VCaP (cell line): ENCODE measurements around the gene ORM1.

Experiments used
- H3K27ac ChIP-seq: fragments of 450-650 bp; 2 replicates; pipeline ENCODE4 v1.5.1; 2017
- TF ChIP-seq, protein P1 (sequence below): fragments of 450-650 bp; conservative IDR thresholded peaks from 2 replicates; pipeline ENCODE4 v1.5.1; 2017; ENCODE audit warnings: mild to moderate bottlenecking, moderate library complexity

The ORM1 gene

DNA sequence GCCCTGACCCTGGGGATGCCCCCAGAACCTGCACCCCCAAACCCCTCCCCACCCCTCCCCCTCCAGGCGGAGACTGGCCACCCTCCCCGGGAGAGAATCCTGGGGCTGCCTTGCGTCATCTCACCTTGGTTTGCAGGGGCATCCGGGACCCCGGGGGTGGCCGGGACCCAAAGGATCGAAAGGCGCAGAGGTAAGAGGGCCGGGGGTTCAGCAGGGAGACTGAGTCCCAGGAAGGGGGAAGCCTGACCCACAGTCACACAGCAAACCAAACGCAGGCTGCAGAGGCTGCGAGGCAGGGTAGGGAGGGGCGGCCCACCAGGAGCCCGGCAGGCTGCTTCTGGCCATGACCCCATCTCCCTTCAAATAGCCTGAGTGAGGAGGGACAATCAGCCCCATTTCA is 33.8 kb upstream of the ORM1 start:
- TF ChIP-seq, protein P1, sequence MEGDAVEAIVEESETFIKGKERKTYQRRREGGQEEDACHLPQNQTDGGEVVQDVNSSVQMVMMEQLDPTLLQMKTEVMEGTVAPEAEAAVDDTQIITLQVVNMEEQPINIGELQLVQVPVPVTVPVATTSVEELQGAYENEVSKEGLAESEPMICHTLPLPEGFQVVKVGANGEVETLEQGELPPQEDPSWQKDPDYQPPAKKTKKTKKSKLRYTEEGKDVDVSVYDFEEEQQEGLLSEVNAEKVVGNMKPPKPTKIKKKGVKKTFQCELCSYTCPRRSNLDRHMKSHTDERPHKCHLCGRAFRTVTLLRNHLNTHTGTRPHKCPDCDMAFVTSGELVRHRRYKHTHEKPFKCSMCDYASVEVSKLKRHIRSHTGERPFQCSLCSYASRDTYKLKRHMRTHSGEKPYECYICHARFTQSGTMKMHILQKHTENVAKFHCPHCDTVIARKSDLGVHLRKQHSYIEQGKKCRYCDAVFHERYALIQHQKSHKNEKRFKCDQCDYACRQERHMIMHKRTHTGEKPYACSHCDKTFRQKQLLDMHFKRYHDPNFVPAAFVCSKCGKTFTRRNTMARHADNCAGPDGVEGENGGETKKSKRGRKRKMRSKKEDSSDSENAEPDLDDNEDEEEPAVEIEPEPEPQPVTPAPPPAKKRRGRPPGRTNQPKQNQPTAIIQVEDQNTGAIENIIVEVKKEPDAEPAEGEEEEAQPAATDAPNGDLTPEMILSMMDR = no peak
- H3K27ac ChIP-seq = no peak overlapping the region

DNA sequence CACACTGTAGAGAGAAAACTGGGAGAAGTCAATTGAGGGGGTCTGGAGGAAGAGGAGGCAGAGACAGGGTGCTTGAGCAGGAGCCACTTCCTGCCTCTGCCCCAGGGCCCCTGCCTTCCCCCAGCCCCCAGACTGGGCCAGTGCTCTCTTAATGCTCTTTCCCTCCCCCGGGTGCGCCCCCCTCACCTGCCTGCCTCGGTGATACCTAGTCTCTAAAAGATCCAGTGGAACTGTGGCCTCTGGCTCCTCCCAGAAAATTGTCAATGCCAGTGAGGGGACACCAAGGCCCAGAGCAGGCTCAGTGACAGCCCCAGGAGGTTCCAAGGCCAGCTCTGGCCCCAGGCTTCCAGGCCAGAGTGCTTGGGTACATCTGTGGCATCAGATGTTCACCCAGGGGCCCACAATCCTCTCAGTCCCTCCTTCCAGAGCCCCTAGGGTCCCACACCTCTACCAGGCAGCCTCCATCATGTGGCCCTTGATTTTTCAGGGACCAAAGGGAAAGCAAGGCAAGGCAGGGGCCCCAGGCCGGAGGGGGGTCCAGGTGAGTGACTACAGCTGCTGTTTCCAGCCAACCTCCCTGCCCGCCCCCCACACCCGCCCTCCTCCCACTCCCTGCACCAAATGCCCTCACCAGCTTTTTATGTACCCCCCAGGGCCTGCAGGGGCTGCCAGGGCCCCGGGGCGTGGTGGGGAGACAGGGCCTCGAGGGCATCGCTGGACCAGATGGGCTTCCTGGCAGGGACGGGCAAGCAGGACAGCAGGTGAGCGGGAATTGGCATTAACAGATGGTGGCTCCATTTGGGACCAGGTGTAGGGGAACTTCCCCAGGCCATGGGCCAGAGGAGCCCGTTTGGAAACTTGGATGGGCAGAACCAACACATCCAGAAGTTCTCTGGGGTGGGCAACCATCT is 33.1 kb upstream of the ORM1 start:
- H3K27ac ChIP-seq = no peak overlapping the region
- TF ChIP-seq, protein P1 = no peak

DNA sequence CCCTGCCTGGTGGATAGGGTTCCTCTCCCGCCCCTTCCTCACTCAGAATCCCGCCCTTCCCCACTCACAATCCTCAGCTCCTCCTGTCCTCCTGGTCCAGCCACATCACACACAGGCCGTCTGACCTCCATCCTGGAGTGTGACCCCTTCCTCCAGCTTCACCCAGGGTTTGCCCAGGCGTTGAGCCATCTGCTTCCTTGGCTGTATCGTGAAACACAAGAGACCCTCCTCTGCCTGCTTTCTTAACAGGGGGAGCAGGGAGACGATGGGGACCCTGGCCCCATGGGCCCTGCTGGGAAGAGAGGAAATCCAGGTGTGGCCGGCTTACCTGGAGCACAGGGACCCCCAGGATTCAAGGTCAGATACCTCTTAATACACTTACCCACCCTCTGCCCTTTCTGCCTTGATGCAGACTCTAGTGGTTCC is 32.3 kb upstream of the ORM1 start:
- H3K27ac ChIP-seq = no peak overlapping the region
- TF ChIP-seq, protein P1 = no peak

DNA sequence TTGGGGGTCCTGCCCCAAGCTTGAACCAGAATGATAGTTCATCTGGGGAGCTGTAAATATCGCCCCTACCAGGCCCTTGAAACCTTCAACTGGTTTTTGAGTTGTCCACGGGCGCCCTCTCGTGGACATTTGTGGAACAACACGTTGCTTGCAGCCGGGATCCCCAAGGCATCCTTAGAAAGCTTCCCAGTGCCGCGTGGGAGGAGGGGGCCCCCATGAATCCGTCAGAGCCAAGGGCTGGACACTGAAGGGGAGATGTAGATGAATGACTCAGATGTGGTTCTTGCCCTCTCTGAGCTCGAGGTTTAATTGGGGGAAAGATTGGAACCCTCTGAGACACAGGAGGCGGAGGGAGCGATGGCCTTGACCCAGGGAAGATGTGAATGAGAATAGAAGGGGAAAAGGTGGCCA is 31.8 kb upstream of the ORM1 start:
- H3K27ac ChIP-seq = no peak overlapping the region
- TF ChIP-seq, protein P1 = peak; percentile 93

DNA sequence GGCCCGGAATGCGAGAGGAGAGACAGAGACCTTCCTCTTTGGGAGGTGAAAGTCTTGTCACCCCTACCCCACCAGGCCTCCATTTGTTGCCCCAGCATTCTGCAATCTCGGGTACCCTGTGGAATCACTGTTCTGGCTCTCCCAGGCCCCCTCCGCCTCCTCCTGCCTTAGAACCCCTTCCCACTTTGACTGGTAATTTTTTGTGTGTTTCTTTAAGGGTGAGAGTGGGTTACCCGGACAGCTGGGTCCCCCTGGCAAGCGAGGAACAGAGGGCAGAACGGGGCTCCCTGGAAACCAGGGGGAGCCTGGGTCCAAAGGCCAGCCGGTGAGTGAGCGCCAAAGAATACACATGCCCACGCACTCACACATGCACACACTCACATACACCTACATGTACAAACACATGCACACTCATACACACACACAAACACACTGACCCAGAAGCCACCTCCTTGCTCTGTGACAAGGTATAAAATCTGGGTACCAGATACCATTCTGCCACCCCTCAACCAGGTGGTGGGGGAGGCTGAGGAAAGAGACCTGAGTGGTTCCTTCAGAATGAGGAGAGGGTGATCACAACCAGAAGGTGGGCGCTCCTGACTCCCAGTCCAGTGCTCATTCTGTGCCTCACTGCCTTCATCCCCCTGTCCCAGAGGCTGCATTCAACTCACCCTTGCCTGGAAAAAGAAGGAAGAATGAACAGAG is 30.9 kb upstream of the ORM1 start:
- no peak overlapping the region for H3K27ac ChIP-seq
- TF ChIP-seq, protein P1 = no peak

DNA sequence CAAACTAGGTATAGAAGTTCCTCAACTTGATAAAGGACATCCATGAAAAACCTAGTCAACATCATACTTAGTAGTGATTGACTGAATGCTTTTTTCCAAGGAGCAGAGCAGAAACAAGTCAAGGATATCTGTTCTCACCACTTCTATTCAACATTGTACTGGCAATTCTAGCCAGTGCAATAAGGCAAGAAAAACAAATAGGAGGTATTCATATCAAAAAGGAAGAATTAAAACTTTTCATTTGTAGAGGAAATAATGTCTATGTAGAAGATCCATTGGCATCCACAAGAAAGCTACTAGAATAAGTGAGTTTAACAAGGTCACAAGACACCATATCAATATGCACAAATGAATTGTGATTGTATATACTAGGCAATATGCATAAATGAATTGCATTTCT is 28.2 kb upstream of the ORM1 start:
- TF ChIP-seq, protein P1 = no peak
- no peak overlapping the region for H3K27ac ChIP-seq

DNA sequence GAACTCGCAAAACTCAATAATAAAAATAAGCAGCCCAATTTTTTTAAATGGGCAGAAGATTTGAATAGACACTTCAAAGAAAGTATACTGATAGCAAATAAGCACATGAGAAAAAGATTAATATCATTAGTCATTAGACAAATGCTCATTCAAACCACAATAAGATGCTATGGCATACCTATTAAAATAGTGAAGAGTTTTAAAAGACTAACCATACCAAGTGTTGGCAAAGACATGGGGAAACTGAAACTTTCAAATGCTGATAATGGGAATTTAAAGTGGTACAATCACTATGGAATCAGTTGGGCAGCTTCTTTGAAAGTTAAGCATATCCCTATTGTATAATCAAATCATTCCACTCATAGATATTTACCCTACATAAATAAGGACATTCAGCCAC is 26.6 kb upstream of the ORM1 start:
- TF ChIP-seq, protein P1 = no peak
- H3K27ac ChIP-seq = no peak overlapping the region
